ENCODE results near the gene M6PR. TPM values are rescaled to one million over a fixed set of nuclear protein-coding genes. Genes with fewer than 3 reads are reported as not detected.
"Not testable (repeated sequence)": the region's sequence is repeated elsewhere in the genome, so short reads cannot be mapped to it uniquely, and the experiment has no call there.

The M6PR gene
- total RNA-seq, 1 experiment from 2014 or later, result 130 TPM

GRCh38 chr12:8941691-8942478 lies 7.6 kb downstream of the M6PR start:
- intact Hi-C loops (cut with micrococcal nuclease), result no loop called here
- Mint-ChIP-seq H3K27me3 (ENCODE audit: insufficient read depth, unreplicated experiment) (no peaks in the 10 kb centered on the region), H3K9me3 (ENCODE audit: unreplicated experiment) (no peaks in the 10 kb centered on the region), H3K36me3 (ENCODE audit: insufficient read depth, unreplicated experiment) (peaks cover 59% of the 10 kb centered on the region), H3K27ac (ENCODE audit: low read depth, unreplicated experiment) (peak overlapping the region; percentile 37), H3K4me1 (ENCODE audit: insufficient read depth, unreplicated experiment) (peaks cover 2% of the 10 kb centered on the region), H3K4me3 (ENCODE audit: unreplicated experiment) (no peak overlapping the region)
- TF ChIP-seq, protein P1, sequence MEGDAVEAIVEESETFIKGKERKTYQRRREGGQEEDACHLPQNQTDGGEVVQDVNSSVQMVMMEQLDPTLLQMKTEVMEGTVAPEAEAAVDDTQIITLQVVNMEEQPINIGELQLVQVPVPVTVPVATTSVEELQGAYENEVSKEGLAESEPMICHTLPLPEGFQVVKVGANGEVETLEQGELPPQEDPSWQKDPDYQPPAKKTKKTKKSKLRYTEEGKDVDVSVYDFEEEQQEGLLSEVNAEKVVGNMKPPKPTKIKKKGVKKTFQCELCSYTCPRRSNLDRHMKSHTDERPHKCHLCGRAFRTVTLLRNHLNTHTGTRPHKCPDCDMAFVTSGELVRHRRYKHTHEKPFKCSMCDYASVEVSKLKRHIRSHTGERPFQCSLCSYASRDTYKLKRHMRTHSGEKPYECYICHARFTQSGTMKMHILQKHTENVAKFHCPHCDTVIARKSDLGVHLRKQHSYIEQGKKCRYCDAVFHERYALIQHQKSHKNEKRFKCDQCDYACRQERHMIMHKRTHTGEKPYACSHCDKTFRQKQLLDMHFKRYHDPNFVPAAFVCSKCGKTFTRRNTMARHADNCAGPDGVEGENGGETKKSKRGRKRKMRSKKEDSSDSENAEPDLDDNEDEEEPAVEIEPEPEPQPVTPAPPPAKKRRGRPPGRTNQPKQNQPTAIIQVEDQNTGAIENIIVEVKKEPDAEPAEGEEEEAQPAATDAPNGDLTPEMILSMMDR (IDR thresholded peaks at IDR 0.05; ENCODE audit: unreplicated experiment), result no peak
- BruUV-seq (replicated peaks), result no TSS peak
- POLR2A ChIA-PET, result interaction anchor here (0.5 to 0.6 kb wide), 2 partner anchors 564 to 732 kb away, joined by 3 read pairs; no protein-coding TSS in a partner anchor
- no peak for DNase-seq (ENCODE audit: unreplicated experiment)
- CTCF ChIA-PET, result interaction anchor here (0.5 to 1.2 kb wide), 3 partner anchors 27 to 1069 kb away, joined by 3 to 4 read pairs (median 3); partner anchors contain the start of genes PHC1 and SLC2A14

DNA sequence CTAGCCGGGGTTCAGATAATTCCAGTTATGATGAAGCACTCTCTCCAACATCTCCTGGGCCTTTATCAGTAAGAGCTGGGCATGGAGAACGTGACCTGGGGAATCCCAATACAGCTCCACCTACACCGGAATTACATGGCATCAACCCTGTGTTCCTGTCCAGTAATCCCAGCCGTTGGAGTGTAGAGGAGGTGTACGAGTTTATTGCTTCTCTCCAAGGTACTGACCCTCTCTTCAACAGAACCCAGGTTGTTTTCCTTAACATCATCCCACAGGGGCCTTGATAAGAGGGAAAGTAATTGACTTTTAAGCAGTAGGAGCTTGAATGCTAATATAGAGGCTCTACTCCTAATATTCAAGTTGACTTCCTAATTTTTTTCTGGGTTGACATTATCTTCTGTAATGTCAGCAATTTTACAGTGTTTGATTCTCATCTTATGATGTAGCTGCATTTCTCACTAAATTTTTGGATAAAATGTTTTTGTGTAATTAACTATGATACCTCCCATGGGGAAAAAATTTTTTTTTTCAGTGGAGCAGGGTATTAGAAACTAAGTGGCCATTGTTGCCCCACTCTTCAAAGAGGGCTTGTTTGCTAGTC lies 11.5 kb downstream of the M6PR start:
- H3K9me3 Mint-ChIP-seq (ENCODE audit: unreplicated experiment); DNase-seq (ENCODE audit: unreplicated experiment); H3K4me3 Mint-ChIP-seq (ENCODE audit: unreplicated experiment); H3K27me3 Mint-ChIP-seq (ENCODE audit: insufficient read depth, unreplicated experiment); BruUV-seq (replicated peaks); H3K27ac Mint-ChIP-seq (ENCODE audit: low read depth, unreplicated experiment); intact Hi-C loops (cut with micrococcal nuclease); H3K4me1 Mint-ChIP-seq (ENCODE audit: insufficient read depth, unreplicated experiment): not testable (repeated sequence)
- ChIA-PET POLR2A (interaction anchor here (1.4 to 2.0 kb wide), 3 partner anchors 10 to 25 kb away, joined by 5 to 14 read pairs (median 7); partner anchors contain the start of gene M6PR), CTCF (interaction anchor here (0.6 to 1.4 kb wide), 5 partner anchors 9 to 394 kb away, joined by 3 to 6 read pairs (median 3); no protein-coding TSS in a partner anchor)
- H3K36me3 Mint-ChIP-seq (ENCODE audit: insufficient read depth, unreplicated experiment), result peaks cover 48% of the 10 kb centered on the region

GRCh38 chr12:8936735-8937134 lies 12.7 kb downstream of the M6PR start:
- Mint-ChIP-seq H3K27me3 (ENCODE audit: insufficient read depth, unreplicated experiment) (no peaks in the 10 kb centered on the region), H3K4me1 (ENCODE audit: insufficient read depth, unreplicated experiment) (no peaks in the 10 kb centered on the region), H3K9me3 (ENCODE audit: unreplicated experiment) (no peaks in the 10 kb centered on the region), H3K27ac (ENCODE audit: low read depth, unreplicated experiment) (no peak overlapping the region), H3K36me3 (ENCODE audit: insufficient read depth, unreplicated experiment) (peaks cover 36% of the 10 kb centered on the region), H3K4me3 (ENCODE audit: unreplicated experiment) (no peak overlapping the region)
- ChIA-PET CTCF (interaction anchor here (0.8 kb wide), 1 partner anchor 13 kb away, joined by 5 read pairs; the partner anchor contains the start of gene M6PR), POLR2A (interaction anchor here (0.6 kb wide), 1 partner anchor 10 kb away, joined by 3 read pairs; no protein-coding TSS in a partner anchor)
- DNase-seq (ENCODE audit: unreplicated experiment), result no peak
- TF ChIP-seq, protein P1 (IDR thresholded peaks at IDR 0.05; ENCODE audit: unreplicated experiment), result no peak
- intact Hi-C loops (cut with micrococcal nuclease), result no loop called here
- BruUV-seq (replicated peaks), result no TSS peak

GRCh38 chr12:8934080-8934479 lies 15.4 kb downstream of the M6PR start:
- not testable (repeated sequence) for H3K27ac Mint-ChIP-seq (ENCODE audit: low read depth, unreplicated experiment); H3K4me1 Mint-ChIP-seq (ENCODE audit: insufficient read depth, unreplicated experiment); H3K27me3 Mint-ChIP-seq (ENCODE audit: insufficient read depth, unreplicated experiment)

DNA sequence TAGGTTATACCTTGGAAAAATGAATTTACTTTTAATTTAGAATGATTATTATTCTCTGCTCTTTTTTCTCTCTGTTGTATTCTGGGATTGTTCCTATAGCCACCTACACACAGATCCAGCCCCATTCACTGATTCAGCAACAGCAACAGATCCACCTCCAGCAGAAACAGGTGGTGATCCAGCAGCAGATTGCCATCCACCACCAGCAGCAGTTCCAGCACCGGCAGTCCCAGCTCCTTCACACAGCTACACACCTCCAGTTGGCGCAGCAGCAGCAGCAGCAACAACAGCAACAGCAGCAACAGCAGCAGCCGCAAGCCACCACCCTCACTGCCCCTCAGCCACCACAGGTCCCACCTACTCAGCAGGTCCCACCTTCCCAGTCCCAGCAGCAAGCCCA lies 17.0 kb downstream of the M6PR start:
- POLR2A ChIA-PET; intact Hi-C loops (cut with micrococcal nuclease); H3K27ac Mint-ChIP-seq (ENCODE audit: low read depth, unreplicated experiment); H3K27me3 Mint-ChIP-seq (ENCODE audit: insufficient read depth, unreplicated experiment); BruUV-seq (replicated peaks); H3K4me3 Mint-ChIP-seq (ENCODE audit: unreplicated experiment); CTCF ChIA-PET; H3K9me3 Mint-ChIP-seq (ENCODE audit: unreplicated experiment); DNase-seq (ENCODE audit: unreplicated experiment); H3K4me1 Mint-ChIP-seq (ENCODE audit: insufficient read depth, unreplicated experiment): not testable (repeated sequence)
- H3K36me3 Mint-ChIP-seq (ENCODE audit: insufficient read depth, unreplicated experiment), result peaks cover 21% of the 10 kb centered on the region

More at GRCh38 chr12:8934080-8934479, 15.4 kb downstream of the M6PR start:
- peaks cover 25% of the 10 kb centered on the region for H3K36me3 Mint-ChIP-seq (ENCODE audit: insufficient read depth, unreplicated experiment)
- DNase-seq (ENCODE audit: unreplicated experiment); BruUV-seq (replicated peaks); H3K4me3 Mint-ChIP-seq (ENCODE audit: unreplicated experiment); H3K9me3 Mint-ChIP-seq (ENCODE audit: unreplicated experiment); intact Hi-C loops (cut with micrococcal nuclease); CTCF ChIA-PET: not testable (repeated sequence)
- POLR2A ChIA-PET, result interaction anchor here (0.6 to 1.3 kb wide), 2 partner anchors 15 to 21 kb away, joined by 3 read pairs; no protein-coding TSS in a partner anchor

DNA sequence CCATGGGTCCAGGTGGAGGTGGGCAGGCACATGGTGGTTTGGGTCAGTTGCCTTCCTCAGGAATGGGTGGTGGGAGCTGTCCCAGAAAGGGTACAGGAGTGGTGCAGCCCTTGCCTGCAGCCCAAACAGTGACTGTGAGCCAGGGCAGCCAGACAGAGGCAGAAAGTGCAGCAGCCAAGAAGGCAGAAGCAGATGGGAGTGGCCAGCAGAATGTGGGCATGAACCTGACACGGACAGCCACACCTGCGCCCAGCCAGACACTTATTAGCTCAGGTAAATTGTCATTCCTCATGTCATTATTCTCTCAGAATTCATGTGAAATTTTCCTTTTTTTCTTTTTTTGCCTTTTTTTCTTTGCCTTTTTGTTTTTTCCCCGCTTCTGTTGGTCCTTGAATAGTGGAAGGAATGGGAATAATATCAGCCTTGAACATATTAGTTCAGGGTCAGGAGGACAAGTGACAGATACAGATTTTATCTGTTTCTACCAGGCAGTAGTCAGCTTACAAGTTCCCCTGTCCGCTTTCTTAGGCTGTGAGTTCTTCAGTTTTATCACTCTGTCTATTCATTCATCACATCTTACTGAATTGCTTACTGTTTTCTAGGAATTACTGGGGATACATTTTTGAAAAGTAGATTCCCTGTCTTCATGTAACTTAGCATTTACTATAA lies 18.7 kb downstream of the M6PR start:
- H3K4me1 Mint-ChIP-seq (ENCODE audit: insufficient read depth, unreplicated experiment); H3K9me3 Mint-ChIP-seq (ENCODE audit: unreplicated experiment); BruUV-seq (replicated peaks); intact Hi-C loops (cut with micrococcal nuclease); POLR2A ChIA-PET; DNase-seq (ENCODE audit: unreplicated experiment); H3K4me3 Mint-ChIP-seq (ENCODE audit: unreplicated experiment); H3K27ac Mint-ChIP-seq (ENCODE audit: low read depth, unreplicated experiment); H3K27me3 Mint-ChIP-seq (ENCODE audit: insufficient read depth, unreplicated experiment): not testable (repeated sequence)
- CTCF ChIA-PET, result interaction anchor here (0.6 kb wide), 1 partner anchor 181 kb away, joined by 3 read pairs; no protein-coding TSS in a partner anchor
- peaks cover 16% of the 10 kb centered on the region for H3K36me3 Mint-ChIP-seq (ENCODE audit: insufficient read depth, unreplicated experiment)
